SK-N-SH treated with all-trans-retinoic acid at 6 μM for 48 hours (cell line): Measurements from ENCODE around the gene SLC22A1.

ENCODE experiments used
- ATAC-seq: fragments of 200-7000 bp; cut with Tn5 transposase; 3 replicates; pipeline ENCODE4 v1.9.1; 2020; ENCODE audit warnings: mild to moderate bottlenecking, moderate library complexity
- ARNTL ChIP-seq: fragments of 450-650 bp; formaldehyde crosslinking; IDR thresholded peaks from 2 replicates; pipeline ENCODE4 v1.5.0; 2020; ENCODE audit warnings: low read depth, mild to moderate bottlenecking, moderate library complexity, borderline replicate concordance
- BACH2 ChIP-seq: fragments of 250-450 bp; sonication (Bioruptor Pico); IDR thresholded peaks from 2 replicates; pipeline ENCODE4 v1.9.0; 2021; ENCODE audit warnings: mild to moderate bottlenecking, borderline replicate concordance
- CSDC2 ChIP-seq: fragments of 250-450 bp; sonication (Bioruptor Pico); IDR thresholded peaks from 2 replicates; pipeline ENCODE4 v1.5.0; 2020; ENCODE audit warnings: mild to moderate bottlenecking, moderate library complexity
- ESRRG ChIP-seq: fragments of 250-450 bp; sonication (Bioruptor Pico); IDR thresholded peaks from 2 replicates; pipeline ENCODE4 v1.6.1; 2021; ENCODE audit warnings: mild to moderate bottlenecking
- GLIS3 ChIP-seq: fragments of 250-450 bp; sonication (Bioruptor Pico); IDR thresholded peaks from 2 replicates; pipeline ENCODE4 v1.5.0; 2020; ENCODE audit warnings: mild to moderate bottlenecking, moderate library complexity
- ISL1 ChIP-seq: fragments of 250-450 bp; sonication (Bioruptor Pico); IDR thresholded peaks from 2 replicates; pipeline ENCODE4 v2.1.2; 2022; ENCODE audit warnings: mild to moderate bottlenecking, moderate library complexity
- POU6F1 ChIP-seq: fragments of 250-450 bp; sonication (Bioruptor Pico); IDR thresholded peaks from 2 replicates; pipeline ENCODE4 v1.8.0; 2021; ENCODE audit warnings: low read depth, mild to moderate bottlenecking, moderate library complexity, borderline replicate concordance
- PPARA ChIP-seq: fragments of 250-450 bp; sonication (Bioruptor Pico); IDR thresholded peaks from 2 replicates; pipeline ENCODE4 v1.5.0; 2020; ENCODE audit warnings: mild to moderate bottlenecking, borderline replicate concordance
- RARB ChIP-seq: fragments of 250-450 bp; sonication (Bioruptor Pico); IDR thresholded peaks from 2 replicates; pipeline ENCODE4 v1.8.0; 2021; ENCODE audit warnings: mild to moderate bottlenecking, moderate library complexity
- SNAI2 ChIP-seq: fragments of 250-450 bp; sonication (Bioruptor Pico); IDR thresholded peaks from 2 replicates; pipeline ENCODE4 v1.5.0; 2020; ENCODE audit warnings: mild to moderate bottlenecking, moderate library complexity
- TCF4 ChIP-seq: fragments of 250-450 bp; sonication (Bioruptor Pico); IDR thresholded peaks from 2 replicates; pipeline ENCODE4 v1.8.0; 2021; ENCODE audit warnings: mild to moderate bottlenecking, moderate library complexity, borderline replicate concordance
- TOX ChIP-seq: fragments of 250-450 bp; sonication (Bioruptor Pico); IDR thresholded peaks from 2 replicates; pipeline ENCODE4 v1.8.0; 2021; ENCODE audit warnings: mild to moderate bottlenecking, moderate library complexity, borderline replicate concordance
- ZC3H10 ChIP-seq: fragments of 250-450 bp; sonication (Bioruptor Pico); IDR thresholded peaks from 2 replicates; pipeline ENCODE4 v1.5.1; 2021; ENCODE audit warnings: mild to moderate bottlenecking, moderate library complexity
- ZFP30 ChIP-seq: fragments of 450-650 bp; formaldehyde crosslinking; IDR thresholded peaks from 2 replicates; pipeline ENCODE4 v1.5.0; 2022; ENCODE audit warnings: mild to moderate bottlenecking, moderate library complexity
- ZNF70 ChIP-seq: fragments of 450-650 bp; formaldehyde crosslinking; IDR thresholded peaks from 2 replicates; pipeline ENCODE4 v1.5.0; 2020; ENCODE audit warnings: mild to moderate bottlenecking, moderate library complexity
- ZNF8 ChIP-seq: fragments of 450-650 bp; formaldehyde crosslinking; IDR thresholded peaks from 2 replicates; pipeline ENCODE4 v1.5.0; 2020; ENCODE audit warnings: mild to moderate bottlenecking, moderate library complexity
- TF ChIP-seq, protein P1 (sequence below): fragments of 250-450 bp; sonication (Bioruptor Pico); IDR thresholded peaks from 2 replicates; pipeline ENCODE4 v1.5.0; 2020; ENCODE audit warnings: mild to moderate bottlenecking, moderate library complexity
- TF ChIP-seq, protein P2 (sequence below): fragments of 250-450 bp; sonication (Bioruptor Pico); IDR thresholded peaks from 2 replicates; pipeline ENCODE4 v1.5.1; 2021; ENCODE audit warnings: mild to moderate bottlenecking, moderate library complexity
- TF ChIP-seq, protein P3 (sequence below): fragments of 250-450 bp; sonication (Bioruptor Pico); IDR thresholded peaks from 2 replicates; pipeline ENCODE4 v1.5.1; 2020; ENCODE audit warnings: low read depth, mild to moderate bottlenecking, moderate library complexity
- TF ChIP-seq, protein P4 (sequence below): fragments of 250-450 bp; sonication (Bioruptor Pico); IDR thresholded peaks from 2 replicates; pipeline ENCODE4 v1.8.0; 2020; ENCODE audit warnings: mild to moderate bottlenecking, moderate library complexity, borderline replicate concordance

SLC22A1 gene

GRCh38 chr6:160082627-160083026, 39.0 kb upstream of the SLC22A1 start:
- TF ChIP-seq, protein P1, sequence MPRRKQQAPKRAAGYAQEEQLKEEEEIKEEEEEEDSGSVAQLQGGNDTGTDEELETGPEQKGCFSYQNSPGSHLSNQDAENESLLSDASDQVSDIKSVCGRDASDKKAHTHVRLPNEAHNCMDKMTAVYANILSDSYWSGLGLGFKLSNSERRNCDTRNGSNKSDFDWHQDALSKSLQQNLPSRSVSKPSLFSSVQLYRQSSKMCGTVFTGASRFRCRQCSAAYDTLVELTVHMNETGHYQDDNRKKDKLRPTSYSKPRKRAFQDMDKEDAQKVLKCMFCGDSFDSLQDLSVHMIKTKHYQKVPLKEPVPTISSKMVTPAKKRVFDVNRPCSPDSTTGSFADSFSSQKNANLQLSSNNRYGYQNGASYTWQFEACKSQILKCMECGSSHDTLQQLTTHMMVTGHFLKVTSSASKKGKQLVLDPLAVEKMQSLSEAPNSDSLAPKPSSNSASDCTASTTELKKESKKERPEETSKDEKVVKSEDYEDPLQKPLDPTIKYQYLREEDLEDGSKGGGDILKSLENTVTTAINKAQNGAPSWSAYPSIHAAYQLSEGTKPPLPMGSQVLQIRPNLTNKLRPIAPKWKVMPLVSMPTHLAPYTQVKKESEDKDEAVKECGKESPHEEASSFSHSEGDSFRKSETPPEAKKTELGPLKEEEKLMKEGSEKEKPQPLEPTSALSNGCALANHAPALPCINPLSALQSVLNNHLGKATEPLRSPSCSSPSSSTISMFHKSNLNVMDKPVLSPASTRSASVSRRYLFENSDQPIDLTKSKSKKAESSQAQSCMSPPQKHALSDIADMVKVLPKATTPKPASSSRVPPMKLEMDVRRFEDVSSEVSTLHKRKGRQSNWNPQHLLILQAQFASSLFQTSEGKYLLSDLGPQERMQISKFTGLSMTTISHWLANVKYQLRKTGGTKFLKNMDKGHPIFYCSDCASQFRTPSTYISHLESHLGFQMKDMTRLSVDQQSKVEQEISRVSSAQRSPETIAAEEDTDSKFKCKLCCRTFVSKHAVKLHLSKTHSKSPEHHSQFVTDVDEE (CRISPR knock-in tag) = no peak
- TF ChIP-seq RARB (CRISPR knock-in tag) (no peak), BACH2 (no peak), ZC3H10 (CRISPR knock-in tag) (no peak), CSDC2 (CRISPR knock-in tag) (no peak), TCF4 (no peak), ZFP30 (CRISPR knock-in tag) (no peak), GLIS3 (CRISPR knock-in tag) (no peak), ZNF70 (CRISPR knock-in tag) (no peak), ESRRG (CRISPR knock-in tag) (no peak), PPARA (CRISPR knock-in tag) (no peak), ZNF8 (CRISPR knock-in tag) (no peak), POU6F1 (CRISPR knock-in tag) (no peak), ARNTL (CRISPR knock-in tag) (no peak), ISL1 (CRISPR knock-in tag) (no peak)
- TF ChIP-seq, protein P2, sequence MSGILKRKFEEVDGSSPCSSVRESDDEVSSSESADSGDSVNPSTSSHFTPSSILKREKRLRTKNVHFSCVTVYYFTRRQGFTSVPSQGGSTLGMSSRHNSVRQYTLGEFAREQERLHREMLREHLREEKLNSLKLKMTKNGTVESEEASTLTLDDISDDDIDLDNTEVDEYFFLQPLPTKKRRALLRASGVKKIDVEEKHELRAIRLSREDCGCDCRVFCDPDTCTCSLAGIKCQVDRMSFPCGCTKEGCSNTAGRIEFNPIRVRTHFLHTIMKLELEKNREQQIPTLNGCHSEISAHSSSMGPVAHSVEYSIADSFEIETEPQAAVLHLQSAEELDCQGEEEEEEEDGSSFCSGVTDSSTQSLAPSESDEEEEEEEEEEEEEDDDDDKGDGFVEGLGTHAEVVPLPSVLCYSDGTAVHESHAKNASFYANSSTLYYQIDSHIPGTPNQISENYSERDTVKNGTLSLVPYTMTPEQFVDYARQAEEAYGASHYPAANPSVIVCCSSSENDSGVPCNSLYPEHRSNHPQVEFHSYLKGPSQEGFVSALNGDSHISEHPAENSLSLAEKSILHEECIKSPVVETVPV (CRISPR knock-in tag) = no peak
- no peak for ATAC-seq

DNA sequence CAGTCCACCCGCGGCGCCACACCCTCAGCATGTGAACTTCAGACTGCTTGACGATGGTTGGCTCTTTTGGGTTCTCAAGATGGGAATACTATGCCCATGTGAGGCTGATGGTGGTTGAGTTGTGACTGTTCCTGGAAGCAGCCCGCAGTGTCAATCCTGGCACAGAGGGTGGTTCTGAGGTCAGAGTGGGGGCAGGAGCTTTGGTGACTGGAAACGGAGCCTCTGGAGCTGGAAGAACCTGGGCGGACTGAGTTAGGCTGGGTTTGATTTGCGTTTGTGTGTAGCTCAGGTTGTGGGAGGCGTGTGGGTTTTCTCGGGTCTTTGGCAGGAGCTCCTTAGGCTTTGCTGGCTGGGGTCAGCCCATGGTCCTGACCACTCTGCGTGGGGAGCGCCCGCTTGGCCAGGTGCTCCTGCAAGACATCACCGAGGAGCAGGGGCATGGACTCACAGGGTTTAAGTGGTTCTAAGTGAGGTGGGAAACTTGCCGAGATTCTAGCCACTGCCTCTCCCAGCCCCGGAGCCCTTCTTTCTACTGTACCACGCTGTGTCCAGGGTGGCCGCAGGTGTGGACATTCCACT, 37.3 kb upstream of the SLC22A1 start:
- no peak for ATAC-seq
- TF ChIP-seq ISL1 (CRISPR knock-in tag) (no peak), ZC3H10 (CRISPR knock-in tag) (no peak), TOX (CRISPR knock-in tag) (no peak), PPARA (CRISPR knock-in tag) (no peak), ZNF8 (CRISPR knock-in tag) (no peak), ARNTL (CRISPR knock-in tag) (no peak), CSDC2 (CRISPR knock-in tag) (no peak), ESRRG (CRISPR knock-in tag) (no peak), SNAI2 (no peak), POU6F1 (CRISPR knock-in tag) (no peak), GLIS3 (CRISPR knock-in tag) (no peak)
- TF ChIP-seq, protein P3, sequence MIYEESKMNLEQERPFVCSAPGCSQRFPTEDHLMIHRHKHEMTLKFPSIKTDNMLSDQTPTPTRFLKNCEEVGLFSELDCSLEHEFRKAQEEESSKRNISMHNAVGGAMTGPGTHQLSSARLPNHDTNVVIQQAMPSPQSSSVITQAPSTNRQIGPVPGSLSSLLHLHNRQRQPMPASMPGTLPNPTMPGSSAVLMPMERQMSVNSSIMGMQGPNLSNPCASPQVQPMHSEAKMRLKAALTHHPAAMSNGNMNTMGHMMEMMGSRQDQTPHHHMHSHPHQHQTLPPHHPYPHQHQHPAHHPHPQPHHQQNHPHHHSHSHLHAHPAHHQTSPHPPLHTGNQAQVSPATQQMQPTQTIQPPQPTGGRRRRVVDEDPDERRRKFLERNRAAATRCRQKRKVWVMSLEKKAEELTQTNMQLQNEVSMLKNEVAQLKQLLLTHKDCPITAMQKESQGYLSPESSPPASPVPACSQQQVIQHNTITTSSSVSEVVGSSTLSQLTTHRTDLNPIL (CRISPR knock-in tag) = no peak
- TF ChIP-seq, protein P2 (CRISPR knock-in tag) = no peak
- TF ChIP-seq, protein P4, sequence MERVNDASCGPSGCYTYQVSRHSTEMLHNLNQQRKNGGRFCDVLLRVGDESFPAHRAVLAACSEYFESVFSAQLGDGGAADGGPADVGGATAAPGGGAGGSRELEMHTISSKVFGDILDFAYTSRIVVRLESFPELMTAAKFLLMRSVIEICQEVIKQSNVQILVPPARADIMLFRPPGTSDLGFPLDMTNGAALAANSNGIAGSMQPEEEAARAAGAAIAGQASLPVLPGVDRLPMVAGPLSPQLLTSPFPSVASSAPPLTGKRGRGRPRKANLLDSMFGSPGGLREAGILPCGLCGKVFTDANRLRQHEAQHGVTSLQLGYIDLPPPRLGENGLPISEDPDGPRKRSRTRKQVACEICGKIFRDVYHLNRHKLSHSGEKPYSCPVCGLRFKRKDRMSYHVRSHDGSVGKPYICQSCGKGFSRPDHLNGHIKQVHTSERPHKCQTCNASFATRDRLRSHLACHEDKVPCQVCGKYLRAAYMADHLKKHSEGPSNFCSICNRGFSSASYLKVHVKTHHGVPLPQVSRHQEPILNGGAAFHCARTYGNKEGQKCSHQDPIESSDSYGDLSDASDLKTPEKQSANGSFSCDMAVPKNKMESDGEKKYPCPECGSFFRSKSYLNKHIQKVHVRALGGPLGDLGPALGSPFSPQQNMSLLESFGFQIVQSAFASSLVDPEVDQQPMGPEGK (CRISPR knock-in tag) = no peak
